RWPE1 (cell line): ENCODE data around the gene RRAGC.
"Not testable (repeated sequence)": the region's sequence is repeated elsewhere in the genome, so short reads cannot be mapped to it uniquely, and the experiment has no call there.

Experiments used
- CTCF ChIA-PET: fragments of 350-600 bp; sonication (Branson Sonifier 250); formaldehyde crosslinking; extraction: SDS; loops from one replicate; lab custom pipeline; 2021; lab: Yijun Ruan, JAX
- POLR2A ChIA-PET: fragments of 400-600 bp; formaldehyde crosslinking; extraction: SDS; loops from one replicate; lab custom pipeline; 2020; ENCODE audit warnings: antibody characterized with exemption; ENCODE audit not compliant: low non-redundant PET; lab: Yijun Ruan, JAX
- DNase-seq: peaks from one replicate; pipeline ENCODE4 v3.0.0; 2012; ENCODE audit warnings: low spot score
- H3K27ac ChIP-seq: fragments of 450-650 bp; 2 replicates; pipeline ENCODE4 v1.5.1; 2017
- CTCF ChIP-seq: fragments of 450-650 bp; conservative IDR thresholded peaks from 2 replicates; pipeline ENCODE4 v1.5.1; 2017; ENCODE audit warnings: low read depth, mild to moderate bottlenecking

RRAGC gene

GRCh38 chr1:38814984-38815464 is 44.5 kb downstream of the RRAGC start:
- TF ChIP-seq CTCF, result no peak
- ChIA-PET POLR2A (no interaction called here), CTCF (no interaction called here)
- no peak for DNase-seq
- H3K27ac ChIP-seq, result no peak overlapping the region

GRCh38 chr1:38814444-38814983 is 45.1 kb downstream of the RRAGC start:
- ChIA-PET POLR2A (no interaction called here), CTCF (no interaction called here)
- DNase-seq, result no peak
- TF ChIP-seq CTCF, result no peak
- H3K27ac ChIP-seq, result no peak overlapping the region

- ChIA-PET CTCF (no interaction called here), POLR2A (no interaction called here)
- no peak for TF ChIP-seq CTCF
- no peak overlapping the region for H3K27ac ChIP-seq
- DNase-seq, result no peak
Observed at GRCh38 chr1:38812981-38813380, 46.6 kb downstream of the RRAGC start.

GRCh38 chr1:38811466-38811865 is 48.1 kb downstream of the RRAGC start:
- CTCF ChIA-PET, H3K27ac ChIP-seq, POLR2A ChIA-PET, DNase-seq: not testable (repeated sequence)

- ChIA-PET CTCF (no interaction called here), POLR2A (no interaction called here)
- no peak for TF ChIP-seq CTCF
- no peak overlapping the region for H3K27ac ChIP-seq
- DNase-seq, result no peak
Observed at GRCh38 chr1:38806090-38806489, 53.5 kb downstream of the RRAGC start.

- H3K27ac ChIP-seq, result no peak overlapping the region
- POLR2A ChIA-PET, result no interaction called here
- no peak for DNase-seq
- CTCF ChIA-PET, result no interaction called here
- TF ChIP-seq CTCF, result no peak
Observed at GRCh38 chr1:38805036-38805435, 54.5 kb downstream of the RRAGC start.

- DNase-seq, result no peak
- ChIA-PET CTCF (no interaction called here), POLR2A (no interaction called here)
- no peak overlapping the region for H3K27ac ChIP-seq
- no peak for TF ChIP-seq CTCF
Observed at GRCh38 chr1:38804062-38804886, 55.3 kb downstream of the RRAGC start.
